Uterus (tissue), 4 donors: ENCODE data around the gene TFPI. TPM values are rescaled to one million over a fixed set of nuclear protein-coding genes. Genes with fewer than 3 reads are reported as not detected.
A peak's percentile ranks its signal among the peaks of the same experiment; 100 is the strongest.

ENCODE experiments used
- DNase-seq, 2 donors: peaks; one replicate each; pipeline ENCODE4 v3.0.0-alpha.2; 2019 to 2020
- H3K27ac ChIP-seq, 2 donors: fragments of 200-600 bp; sonication (generic); 1 replicate in 1 of 2; 2 replicates in 1 of 2; pipeline ENCODE4 v1.5.1; 2016 to 2018
- H3K27me3 ChIP-seq, 2 donors: fragments of 200-600 bp; sonication (generic); one replicate each; pipeline ENCODE4 v1.5.1; 2018 to 2019; ENCODE audit warnings: control low read depth in 1 of 2
- H3K36me3 ChIP-seq, 2 donors: fragments of 200-600 bp; sonication (generic); one replicate each; pipeline ENCODE4 v1.5.1; 2019; ENCODE audit warnings: control low read depth in 1 of 2
- H3K4me1 ChIP-seq, 2 donors: fragments of 200-600 bp; sonication (generic); one replicate each; pipeline ENCODE4 v1.5.1; 2018 to 2019; ENCODE audit warnings: control low read depth in 1 of 2
- H3K4me3 ChIP-seq, 2 donors: fragments of 200-600 bp; sonication (generic); 1 replicate in 1 of 2; 2 replicates in 1 of 2; pipeline ENCODE4 v1.5.1; 2018 to 2019; ENCODE audit warnings: mild to moderate bottlenecking in 1 of 2
- H3K9me3 ChIP-seq, 2 donors: fragments of 200-600 bp; sonication (generic); one replicate each; pipeline ENCODE4 v1.5.1; 2019; ENCODE audit warnings: control low read depth in 1 of 2
- CTCF ChIP-seq, 4 experiments: fragments of 200-600 bp in 2 of 4; fragments of 450-650 bp in 2 of 4; sonication (generic) in 2 of 4; IDR thresholded peaks; one replicate each; pipeline ENCODE4 v1.5.1; 2016 to 2019; ENCODE audit warnings: antibody characterized with exemption in 4 of 4, mild to moderate bottlenecking in 2 of 4, moderate library complexity in 1 of 4
- POLR2A ChIP-seq, 2 donors: fragments of 450-650 bp; IDR thresholded peaks; one replicate each; pipeline ENCODE4 v1.6.1; 2016; ENCODE audit warnings: antibody characterized with exemption in 2 of 2, mild to moderate bottlenecking in 1 of 2, moderate library complexity in 1 of 2
- intact Hi-C: fragments of 100-400 bp; cut with DNase I; formaldehyde crosslinking; loops from one replicate; pipeline ENCODE4 v1.15.1; 2023; ENCODE audit warnings: low total_unique reads
- total RNA-seq, 4 donors: library from RNA; depleted of rRNA in 3 of 4; stranded (reverse); fragments of >200 nt in 3 of 4; gene quantifications; one replicate each; pipeline versions ENCODE4 v1.1.0 to v1.2.4, GENCODE V29; 2014 to 2023
- donor health status: DM: yes; HTN: yes; CAD: no.

Gene TFPI
- total RNA-seq, 4 donors from 2014 or later: 88.5 to 135 (median 99.2) TPM

DNA sequence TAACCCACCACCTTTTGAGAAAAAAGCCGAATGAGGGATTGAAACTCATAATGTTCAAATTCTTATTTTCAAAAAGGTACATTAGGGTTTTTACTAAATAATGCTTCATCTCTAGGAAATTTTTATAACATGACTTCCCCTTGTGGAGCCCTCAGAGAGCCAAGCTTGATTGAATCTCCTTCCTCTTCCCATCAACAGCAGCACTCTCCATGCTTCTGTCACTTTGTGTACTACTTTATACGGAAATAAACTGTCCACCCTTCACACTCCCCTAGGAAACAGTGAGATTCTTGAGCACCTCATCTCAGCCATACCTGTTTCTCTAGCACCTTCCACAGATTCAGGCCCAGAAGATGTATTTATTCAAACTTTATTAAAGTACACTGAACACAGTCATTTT is 51.8 kb downstream of the TFPI start:
- Histone ChIP-seq H3K27ac (no peak overlapping the region), H3K36me3 (no peaks in the 10 kb centered on the region), H3K27me3 (no peaks in the 10 kb centered on the region), H3K4me1 (no peaks in the 10 kb centered on the region), H3K9me3 (no peaks in the 10 kb centered on the region), H3K4me3 (no peak overlapping the region)
- no peak for DNase-seq
- intact Hi-C loops: no loop called here
- TF ChIP-seq CTCF (IDR thresholded peaks at IDR 0.05) (no peak), POLR2A (IDR thresholded peaks at IDR 0.05) (no peak)

- intact Hi-C loops: no loop called here
- no peak overlapping the region for H3K4me3 ChIP-seq
- peak overlapping the region in 1 of 2 donors; percentile 5 for H3K27ac ChIP-seq
- TF ChIP-seq CTCF (IDR thresholded peaks at IDR 0.05): no peak
- no peak for TF ChIP-seq POLR2A (IDR thresholded peaks at IDR 0.05)
- H3K4me1 ChIP-seq: no peaks in the 10 kb centered on the region
- H3K27me3 ChIP-seq: no peaks in the 10 kb centered on the region
- no peak for DNase-seq
- no peaks in the 10 kb centered on the region for H3K9me3 ChIP-seq
- H3K36me3 ChIP-seq: no peaks in the 10 kb centered on the region
Measured at GRCh38 chr2:187500585-187501359, 53.5 kb downstream of the TFPI start.

DNA sequence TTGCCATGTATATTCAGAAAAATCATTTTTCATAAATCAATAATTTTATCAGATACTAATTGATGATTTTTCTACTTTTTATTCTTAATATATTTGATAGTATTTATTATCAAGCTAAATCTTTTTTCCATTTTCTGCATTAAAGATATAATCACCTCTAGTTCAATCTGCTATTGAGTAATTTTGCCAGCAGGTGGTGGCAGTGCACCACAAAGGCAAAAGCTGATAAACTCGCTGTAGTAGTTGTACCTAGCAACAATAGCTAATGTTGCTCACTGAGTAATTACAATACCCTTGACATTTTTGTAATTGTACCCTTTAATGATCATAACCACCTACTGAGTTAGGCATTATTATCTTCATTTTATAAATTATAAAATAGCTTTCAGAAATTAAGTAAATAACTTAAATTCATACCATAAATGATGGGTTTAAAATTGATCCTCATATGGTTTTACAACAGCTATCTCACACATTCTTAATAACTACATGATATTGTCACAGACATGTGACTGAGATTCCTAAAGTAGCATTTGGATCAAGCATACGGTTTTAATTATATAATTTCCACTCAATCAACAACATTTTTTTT is 54.2 kb downstream of the TFPI start:
- Histone ChIP-seq H3K4me3 (no peak overlapping the region), H3K36me3 (no peaks in the 10 kb centered on the region), H3K27ac (no peak overlapping the region), H3K4me1 (no peaks in the 10 kb centered on the region), H3K27me3 (no peaks in the 10 kb centered on the region), H3K9me3 (no peaks in the 10 kb centered on the region)
- intact Hi-C loops: no loop called here
- DNase-seq: peak; percentile 45 to 55
- TF ChIP-seq POLR2A (IDR thresholded peaks at IDR 0.05) (no peak), CTCF (IDR thresholded peaks at IDR 0.05) (peak; percentile 77 to 90 (median 82))

DNA sequence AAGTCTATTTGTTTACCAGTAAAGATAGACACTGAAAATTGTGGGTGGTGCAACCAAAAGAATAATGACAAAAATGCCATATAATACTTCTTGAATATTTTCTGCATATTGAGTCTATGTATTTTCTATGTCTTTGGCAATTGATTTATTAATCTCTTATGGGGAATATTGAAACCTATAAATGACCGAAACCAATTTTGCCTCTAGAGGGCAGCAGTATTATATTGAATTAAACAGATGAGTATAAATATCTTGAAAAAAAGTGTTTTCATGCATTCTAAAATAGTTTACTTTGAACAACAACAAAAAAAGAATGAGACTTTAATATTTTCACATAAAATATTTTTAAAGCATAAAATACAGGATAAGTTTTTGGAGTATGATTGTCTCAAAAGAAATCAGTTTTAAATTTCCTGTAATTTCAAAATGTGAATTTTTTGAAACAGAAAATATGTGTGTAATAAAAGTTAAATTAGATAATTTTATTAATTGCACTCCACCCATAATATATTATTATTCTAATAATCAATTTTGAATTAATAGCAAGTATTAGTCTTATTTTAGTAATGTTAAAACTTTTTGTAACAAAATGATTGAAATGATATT is 56.3 kb downstream of the TFPI start:
- H3K9me3 ChIP-seq: no peaks in the 10 kb centered on the region
- H3K4me3 ChIP-seq: no peak overlapping the region
- no peaks in the 10 kb centered on the region for H3K36me3 ChIP-seq
- H3K27ac ChIP-seq: no peak overlapping the region
- no peaks in the 10 kb centered on the region for H3K27me3 ChIP-seq
- intact Hi-C loops: no loop called here
- peak in 1 of 4 experiments; percentile 12 for TF ChIP-seq CTCF (IDR thresholded peaks at IDR 0.05)
- TF ChIP-seq POLR2A (IDR thresholded peaks at IDR 0.05): no peak
- DNase-seq: no peak
- no peaks in the 10 kb centered on the region for H3K4me1 ChIP-seq

DNA sequence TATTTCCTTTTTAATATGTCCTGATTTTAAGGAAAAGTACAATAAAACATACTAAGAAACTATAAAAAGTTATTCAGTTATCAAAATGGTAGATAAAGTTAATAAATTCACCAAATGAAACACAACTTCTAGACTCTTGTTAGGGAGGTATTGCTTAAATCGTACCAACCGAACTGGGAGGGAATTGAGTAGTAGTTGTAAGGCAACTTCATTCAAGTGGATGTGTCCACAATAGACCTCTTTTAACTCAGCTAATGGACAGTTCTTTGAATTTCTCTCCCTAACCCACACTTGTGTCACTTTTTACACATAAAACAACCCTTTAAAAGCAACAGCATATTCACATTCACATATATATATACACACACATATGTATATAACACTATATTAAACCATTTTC is 57.1 kb downstream of the TFPI start:
- intact Hi-C loops: no loop called here
- DNase-seq: no peak
- H3K27ac ChIP-seq: no peak overlapping the region
- no peaks in the 10 kb centered on the region for H3K9me3 ChIP-seq
- no peak overlapping the region for H3K4me3 ChIP-seq
- no peaks in the 10 kb centered on the region for H3K4me1 ChIP-seq
- TF ChIP-seq CTCF (IDR thresholded peaks at IDR 0.05) (no peak), POLR2A (IDR thresholded peaks at IDR 0.05) (no peak)
- H3K27me3 ChIP-seq: no peaks in the 10 kb centered on the region
- no peaks in the 10 kb centered on the region for H3K36me3 ChIP-seq
